Body of pancreas (tissue), 4 donors: Measurements from ENCODE around the gene IMP4. TPM values are rescaled to one million over a fixed set of nuclear protein-coding genes. Genes with fewer than 3 reads are reported as not detected.

ENCODE experiments used
- ATAC-seq: fragments of 150-250 bp; one replicate; pipeline ENCODE4 v1.9.1; 2016
- DNase-seq, 4 donors: peaks; one replicate each; pipeline ENCODE4 v3.0.0-alpha.2; 2019
- H3K27ac ChIP-seq, 4 donors: fragments of 200-600 bp; sonication (generic); 1 replicate in 3 of 4; 2 replicates in 1 of 4; pipeline versions ENCODE4 v1.5.1 to v1.6.1; 2016 to 2019; ENCODE audit warnings: mild to moderate bottlenecking in 1 of 4, mixed read lengths in 1 of 4, moderate library complexity in 1 of 4
- H3K27me3 ChIP-seq, 2 donors: fragments of 200-600 bp; sonication (generic); one replicate each; pipeline ENCODE4 v1.6.0; 2016; ENCODE audit warnings: mild to moderate bottlenecking in 1 of 2
- H3K36me3 ChIP-seq, 2 donors: fragments of 200-600 bp; sonication (generic); replicated peaks in 1 of 2; 2 replicates each; pipeline ENCODE4 v1.5.1; 2016; ENCODE audit warnings: low read depth in 2 of 2; ENCODE audit not compliant: insufficient read depth in 1 of 2
- H3K4me1 ChIP-seq: fragments of 200-600 bp; sonication (generic); one replicate; pipeline ENCODE4 v1.6.0; 2016
- H3K4me3 ChIP-seq, 2 donors: fragments of 200-600 bp; sonication (generic); 1 replicate in 1 of 2; 2 replicates in 1 of 2; pipeline ENCODE4 v1.5.1; 2016 to 2019
- H3K9me3 ChIP-seq, 3 donors: fragments of 200-600 bp; sonication (generic); 1 replicate in 2 of 3; 2 replicates in 1 of 3; pipeline ENCODE4 v1.5.1; 2016
- CTCF ChIP-seq, 7 experiments: fragments of 450-650 bp in 4 of 7; fragments of 200-600 bp in 3 of 7; sonication (generic) in 3 of 7; IDR thresholded peaks; one replicate each; pipeline ENCODE4 v1.5.1; 2016 to 2019; ENCODE audit warnings: antibody characterized with exemption in 7 of 7
- POLR2A ChIP-seq, 3 donors: fragments of 450-650 bp; IDR thresholded peaks; one replicate each; pipeline ENCODE4 v1.6.1; 2016; ENCODE audit warnings: antibody characterized with exemption in 3 of 3, mild to moderate bottlenecking in 2 of 3
- WGBS, 2 donors: methylation state at CpG; one replicate each; pipeline ENCODE4 v1.1.5; 2017; 5-methylcytosine and 5-hydroxymethylcytosine counted together
- intact Hi-C: fragments of 100-400 bp; cut with DNase I; formaldehyde crosslinking; loops from one replicate; pipeline ENCODE4 v1.15.1; 2023
- total RNA-seq, 2 donors: library from RNA; depleted of rRNA; stranded (reverse); fragments of >200 nt; gene quantifications; one replicate each; pipeline ENCODE4 v1.1.0, GENCODE V29; 2016

IMP4 gene
- total RNA-seq, 2 donors from 2014 or later, result 77.5 to 78.1 TPM

- DNase-seq (no peak), ATAC-seq (no peak)
- intact Hi-C loops, result no loop called here
- Histone ChIP-seq H3K27ac (no peak overlapping the region), H3K9me3 (no peaks in the 10 kb centered on the region), H3K4me3 (no peak overlapping the region), H3K4me1 (peaks cover 17% of the 10 kb centered on the region), H3K36me3 (peaks cover 0 to 28% of the 10 kb centered on the region in 2 donors), H3K27me3 (no peaks in the 10 kb centered on the region)
- WGBS, 2 donors, result 92 to 95% methylated on average over 11 to 13 of the region's 13 CpGs
- TF ChIP-seq CTCF (IDR thresholded peaks at IDR 0.05) (no peak), POLR2A (IDR thresholded peaks at IDR 0.05) (no peak)
Observed at GRCh38 chr2:130345091-130345490, 2.4 kb downstream of the IMP4 start.

GRCh38 chr2:130345611-130346010 is 2.9 kb downstream of the IMP4 start:
- Histone ChIP-seq H3K27ac (no peak overlapping the region), H3K36me3 (peaks cover 0 to 28% of the 10 kb centered on the region in 2 donors), H3K4me3 (no peak overlapping the region), H3K27me3 (no peaks in the 10 kb centered on the region), H3K4me1 (peaks cover 17% of the 10 kb centered on the region), H3K9me3 (no peaks in the 10 kb centered on the region)
- 90 to 93% methylated on average over 8 to 20 of the region's 21 CpGs for WGBS, 2 donors
- DNase-seq (no peak), ATAC-seq (no peak)
- no peak for TF ChIP-seq POLR2A (IDR thresholded peaks at IDR 0.05)
- no peak for TF ChIP-seq CTCF (IDR thresholded peaks at IDR 0.05)
- intact Hi-C loops, result no loop called here

- intact Hi-C loops, result no loop called here
Observed at GRCh38 chr2:130346041-130346740, 3.5 kb downstream of the IMP4 start.

DNA sequence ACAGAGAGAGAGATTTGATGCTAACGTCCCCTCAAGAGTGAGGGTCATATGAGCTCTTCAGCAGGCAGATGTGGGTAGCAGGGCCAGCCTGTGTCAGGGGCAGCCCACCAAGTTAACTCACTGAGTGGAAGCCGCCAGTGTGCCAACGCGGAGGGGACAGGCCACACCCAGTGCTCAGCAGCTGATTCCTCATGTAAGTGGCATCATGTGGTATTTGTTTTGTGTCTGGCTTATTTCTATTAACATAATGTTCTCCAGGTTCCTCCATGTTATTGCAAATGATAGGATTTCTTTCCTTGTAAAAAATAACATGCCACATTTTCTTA is 4.0 kb downstream of the IMP4 start:
- DNase-seq, result no peak
- TF ChIP-seq CTCF (IDR thresholded peaks at IDR 0.05) (no peak), POLR2A (IDR thresholded peaks at IDR 0.05) (no peak)
- H3K27ac ChIP-seq, result no peak overlapping the region
- WGBS, 2 donors, result 84 to 89% methylated on average over 3 to 4 of the region's 4 CpGs
- ATAC-seq, result no peak
- H3K4me3 ChIP-seq, result no peak overlapping the region
- H3K27me3 ChIP-seq, result no peaks in the 10 kb centered on the region
- intact Hi-C loops, result no loop called here
- peaks cover 12% of the 10 kb centered on the region for H3K4me1 ChIP-seq
- no peaks in the 10 kb centered on the region for H3K9me3 ChIP-seq
- H3K36me3 ChIP-seq, result peaks cover 0 to 28% of the 10 kb centered on the region in 2 donors

More at GRCh38 chr2:130346041-130346740, 3.5 kb downstream of the IMP4 start:
- H3K36me3 ChIP-seq, result peaks cover 0 to 28% of the 10 kb centered on the region in 2 donors
- H3K9me3 ChIP-seq, result no peaks in the 10 kb centered on the region
- DNase-seq (no peak), ATAC-seq (no peak)
- H3K4me1 ChIP-seq, result peaks cover 15% of the 10 kb centered on the region
- WGBS, 2 donors, result 93% methylated on average over 8 to 26 of the region's 26 CpGs
- H3K27ac ChIP-seq, result no peak overlapping the region
- H3K4me3 ChIP-seq, result no peak overlapping the region
- no peaks in the 10 kb centered on the region for H3K27me3 ChIP-seq
- no peak for TF ChIP-seq CTCF (IDR thresholded peaks at IDR 0.05)
- no peak for TF ChIP-seq POLR2A (IDR thresholded peaks at IDR 0.05)
